Measurements from ENCODE around the gene SMCO2. TPM values are rescaled to one million over a fixed set of nuclear protein-coding genes. Genes with fewer than 3 reads are reported as not detected.

Gene SMCO2
- total and polyA plus RNA-seq, 2 of the 4 experiments (the other 2 are of a cell fraction) = 0.19 TPM; not detected in 1

DNA sequence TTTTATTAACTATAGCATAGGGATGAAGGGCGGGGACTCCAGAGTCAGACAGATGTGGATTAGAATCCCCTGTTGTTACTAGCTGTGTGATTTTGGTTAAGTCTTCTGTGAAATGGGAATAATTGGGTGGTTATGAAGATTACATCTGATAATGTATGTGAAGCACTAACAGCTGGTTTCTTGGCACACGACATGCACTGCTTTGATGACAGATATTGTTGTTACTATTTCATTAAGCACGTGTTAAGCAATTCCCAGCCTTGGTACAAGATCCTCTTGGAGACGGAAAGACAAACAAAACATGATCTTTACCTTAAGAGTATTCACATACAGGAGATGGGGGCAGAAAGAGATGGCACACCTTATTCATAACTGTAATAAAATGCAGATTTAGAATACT, 85.4 kb downstream of the SMCO2 start:
- intact Hi-C loops (cut with micrococcal nuclease) (no loop called here), dilution Hi-C loops (cut with HindIII; ENCODE audit: low sequenced_read_pairs, unreplicated experiment) (no loop called here), in situ Hi-C loops (cut with MboI; ENCODE audit: low sequenced_read_pairs) (no loop called here)
- peaks cover 2% of the 10 kb centered on the region; the same call in 1 of the 2 replicates for H3K4me1 ChIP-seq (ENCODE audit: control insufficient read depth, insufficient read depth, low read length)
- H2BK15ac ChIP-seq (ENCODE audit: low read depth, low read length) = no peak overlapping the region
- peaks cover 2% of the 10 kb centered on the region; the same call in 1 of the 2 replicates for H3K36me3 ChIP-seq (ENCODE audit: control insufficient read depth, insufficient read depth, low read length)
- H2AK9ac ChIP-seq (replicated peaks; ENCODE audit: low read depth, low read length, poor library complexity) = no peak overlapping the region
- ATAC-seq (ENCODE audit: low read depth) (no peak), DNase-seq (no peak)
- TF ChIP-seq RCOR1 (IDR thresholded peaks at IDR 0.05; ENCODE audit: insufficient replicate concordance, low read length) (no peak), POLR2A (IDR thresholded peaks at IDR 0.05; ENCODE audit: low read depth, low read length) (no peak), NFE2L2 (IDR thresholded peaks at IDR 0.05; ENCODE audit: low read depth, low read length) (no peak), FOS (IDR thresholded peaks at IDR 0.05; ENCODE audit: low read depth, low read length) (no peak), MAZ (IDR thresholded peaks at IDR 0.05; ENCODE audit: borderline replicate concordance, low read depth, low read length) (no peak), MXI1 (IDR thresholded peaks at IDR 0.05; ENCODE audit: borderline replicate concordance, low read depth, low read length) (no peak)
- TF ChIP-seq, protein P1, sequence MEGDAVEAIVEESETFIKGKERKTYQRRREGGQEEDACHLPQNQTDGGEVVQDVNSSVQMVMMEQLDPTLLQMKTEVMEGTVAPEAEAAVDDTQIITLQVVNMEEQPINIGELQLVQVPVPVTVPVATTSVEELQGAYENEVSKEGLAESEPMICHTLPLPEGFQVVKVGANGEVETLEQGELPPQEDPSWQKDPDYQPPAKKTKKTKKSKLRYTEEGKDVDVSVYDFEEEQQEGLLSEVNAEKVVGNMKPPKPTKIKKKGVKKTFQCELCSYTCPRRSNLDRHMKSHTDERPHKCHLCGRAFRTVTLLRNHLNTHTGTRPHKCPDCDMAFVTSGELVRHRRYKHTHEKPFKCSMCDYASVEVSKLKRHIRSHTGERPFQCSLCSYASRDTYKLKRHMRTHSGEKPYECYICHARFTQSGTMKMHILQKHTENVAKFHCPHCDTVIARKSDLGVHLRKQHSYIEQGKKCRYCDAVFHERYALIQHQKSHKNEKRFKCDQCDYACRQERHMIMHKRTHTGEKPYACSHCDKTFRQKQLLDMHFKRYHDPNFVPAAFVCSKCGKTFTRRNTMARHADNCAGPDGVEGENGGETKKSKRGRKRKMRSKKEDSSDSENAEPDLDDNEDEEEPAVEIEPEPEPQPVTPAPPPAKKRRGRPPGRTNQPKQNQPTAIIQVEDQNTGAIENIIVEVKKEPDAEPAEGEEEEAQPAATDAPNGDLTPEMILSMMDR (conservative IDR thresholded peaks at IDR 0.05; ENCODE audit: low read depth, low read length) = no peak
- TF ChIP-seq, protein P2, sequence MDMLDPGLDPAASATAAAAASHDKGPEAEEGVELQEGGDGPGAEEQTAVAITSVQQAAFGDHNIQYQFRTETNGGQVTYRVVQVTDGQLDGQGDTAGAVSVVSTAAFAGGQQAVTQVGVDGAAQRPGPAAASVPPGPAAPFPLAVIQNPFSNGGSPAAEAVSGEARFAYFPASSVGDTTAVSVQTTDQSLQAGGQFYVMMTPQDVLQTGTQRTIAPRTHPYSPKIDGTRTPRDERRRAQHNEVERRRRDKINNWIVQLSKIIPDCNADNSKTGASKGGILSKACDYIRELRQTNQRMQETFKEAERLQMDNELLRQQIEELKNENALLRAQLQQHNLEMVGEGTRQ (IDR thresholded peaks at IDR 0.05; ENCODE audit: low read depth, low read length) = no peak
- H2AFZ ChIP-seq (replicated peaks; ENCODE audit: low read length, poor library complexity) = no peak overlapping the region
- H4K5ac ChIP-seq (ENCODE audit: low read depth, low read length) = no peak overlapping the region
- H2BK20ac ChIP-seq (ENCODE audit: low read depth, low read length) = no peak overlapping the region
- no peak overlapping the region for H3K4me3 ChIP-seq (ENCODE audit: insufficient read depth, low read depth, low read length)
- H4K91ac ChIP-seq (ENCODE audit: insufficient read depth, low read depth, low read length) = no peak overlapping the region
- H4K20me1 ChIP-seq (ENCODE audit: insufficient read depth, low read length) = peaks cover 45% of the 10 kb centered on the region; the same call in 1 of the 2 replicates
- H2AK5ac ChIP-seq (ENCODE audit: low read depth, low read length) = no peak overlapping the region
- no peak overlapping the region for H4K8ac ChIP-seq (ENCODE audit: low read depth in 2 of 2, low read length in 2 of 2)
- H2BK5ac ChIP-seq (ENCODE audit: low read depth, low read length, poor library complexity, severe bottlenecking) = no peak overlapping the region
- no peak overlapping the region for H3K9ac ChIP-seq (ENCODE audit: low read depth, low read length)
- no TSS peak for BruUV-seq (replicated peaks)
- H2BK120ac ChIP-seq (ENCODE audit: low read depth, low read length) = no peak overlapping the region
- ChIA-PET CTCF (interaction anchor here (0.6 kb wide), 1 partner anchor 252 kb away, joined by 4 read pairs; no protein-coding TSS in a partner anchor), POLR2A (ENCODE audit: unreplicated experiment) (no interaction called here)
- H3K9me1 ChIP-seq (ENCODE audit: insufficient read depth, low read length) = peaks cover 5% of the 10 kb centered on the region
- no peaks in the 10 kb centered on the region for H3K9me3 ChIP-seq (ENCODE audit: control insufficient read depth, insufficient read depth, low read length)
- H3K56ac ChIP-seq (ENCODE audit: extremely low read depth, insufficient read depth, low read length) = no peak overlapping the region
- H3K4me2 ChIP-seq (ENCODE audit: low read depth, low read length) = no peak overlapping the region
- H3K79me1 ChIP-seq (ENCODE audit: low read depth in 1 of 2, low read length in 2 of 2) = peaks cover 46 to 82% of the 10 kb centered on the region in 2 experiments
- no peaks in the 10 kb centered on the region for H3K27me3 ChIP-seq (ENCODE audit: control insufficient read depth, insufficient read depth, low read length)
- no peak overlapping the region for H3K27ac ChIP-seq (ENCODE audit: insufficient read depth, low read length)
- H3K23ac ChIP-seq (ENCODE audit: low read depth, low read length) = no peak overlapping the region
- no peak overlapping the region for H3K14ac ChIP-seq (replicated peaks; ENCODE audit: low read depth, low read length)
- no CpG with 5 or more reads among the region's 4 CpGs for WGBS, 2 experiments (ENCODE audit: extremely low coverage in 2 of 2, insufficient read length in 1 of 2)
- no peak overlapping the region for H3K4ac ChIP-seq (ENCODE audit: low read depth, low read length)
- H3K18ac ChIP-seq (ENCODE audit: low read depth, low read length) = no peak overlapping the region; the same call in 1 of the 2 replicates
